ENCODE results near the gene TMEM106A.

DNA sequence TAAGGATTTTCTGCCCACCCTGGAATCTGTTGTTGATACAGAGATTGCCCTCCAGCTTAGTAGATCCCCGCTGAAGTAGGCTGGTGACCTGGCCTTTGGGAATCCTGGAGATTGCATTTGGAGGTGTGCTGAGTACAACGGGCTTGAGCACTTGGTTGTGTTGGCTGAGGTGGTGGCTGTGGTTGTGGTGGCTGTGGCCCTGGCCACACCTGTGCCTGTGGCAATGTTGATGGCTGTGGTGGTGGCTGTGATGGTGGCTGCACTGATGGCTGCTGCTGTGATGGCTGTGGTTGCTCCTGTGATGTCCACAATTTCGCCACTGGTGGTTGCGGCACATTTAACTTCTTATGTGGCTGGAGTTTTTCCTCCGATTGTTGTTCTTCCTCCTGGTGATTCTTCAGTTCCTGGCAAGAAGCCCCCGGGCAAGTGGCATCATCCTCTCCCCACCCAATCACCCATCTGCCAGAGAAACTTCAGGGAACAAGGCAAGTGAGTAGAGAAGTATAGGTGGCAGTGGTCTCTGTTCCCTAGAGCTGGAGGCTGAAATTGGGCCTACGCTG, 12.6 kb downstream of the TMEM106A start:
- TF ChIP-seq, protein P1, sequence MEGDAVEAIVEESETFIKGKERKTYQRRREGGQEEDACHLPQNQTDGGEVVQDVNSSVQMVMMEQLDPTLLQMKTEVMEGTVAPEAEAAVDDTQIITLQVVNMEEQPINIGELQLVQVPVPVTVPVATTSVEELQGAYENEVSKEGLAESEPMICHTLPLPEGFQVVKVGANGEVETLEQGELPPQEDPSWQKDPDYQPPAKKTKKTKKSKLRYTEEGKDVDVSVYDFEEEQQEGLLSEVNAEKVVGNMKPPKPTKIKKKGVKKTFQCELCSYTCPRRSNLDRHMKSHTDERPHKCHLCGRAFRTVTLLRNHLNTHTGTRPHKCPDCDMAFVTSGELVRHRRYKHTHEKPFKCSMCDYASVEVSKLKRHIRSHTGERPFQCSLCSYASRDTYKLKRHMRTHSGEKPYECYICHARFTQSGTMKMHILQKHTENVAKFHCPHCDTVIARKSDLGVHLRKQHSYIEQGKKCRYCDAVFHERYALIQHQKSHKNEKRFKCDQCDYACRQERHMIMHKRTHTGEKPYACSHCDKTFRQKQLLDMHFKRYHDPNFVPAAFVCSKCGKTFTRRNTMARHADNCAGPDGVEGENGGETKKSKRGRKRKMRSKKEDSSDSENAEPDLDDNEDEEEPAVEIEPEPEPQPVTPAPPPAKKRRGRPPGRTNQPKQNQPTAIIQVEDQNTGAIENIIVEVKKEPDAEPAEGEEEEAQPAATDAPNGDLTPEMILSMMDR (IDR thresholded peaks at IDR 0.05), result no peak
- TF ChIP-seq POLR2A (IDR thresholded peaks at IDR 0.05), result no peak
- TF ChIP-seq POLR2AphosphoS5 (IDR thresholded peaks at IDR 0.05), result no peak

Data from stomach (tissue), 4 donors.